H54 (cell line): Measurements from ENCODE around the gene PRDX5.

Experiments
- DNase-seq: peaks from one replicate; pipeline ENCODE4 v3.0.0; 2011; ENCODE audit warnings: low spot score, mixed read lengths; ENCODE audit not compliant: insufficient read length
- FAIRE-seq: peaks from 3 replicates; lab custom pipeline; 2011; peaks lifted over from hg19 to GRCh38; lab: Jason Lieb, UNC
- POLR2A ChIP-seq: IDR thresholded peaks from 2 replicates; pipeline ENCODE4 v1.6.1; 2011; ENCODE audit warnings: low read depth, mild to moderate bottlenecking, low read length

Gene PRDX5

DNA sequence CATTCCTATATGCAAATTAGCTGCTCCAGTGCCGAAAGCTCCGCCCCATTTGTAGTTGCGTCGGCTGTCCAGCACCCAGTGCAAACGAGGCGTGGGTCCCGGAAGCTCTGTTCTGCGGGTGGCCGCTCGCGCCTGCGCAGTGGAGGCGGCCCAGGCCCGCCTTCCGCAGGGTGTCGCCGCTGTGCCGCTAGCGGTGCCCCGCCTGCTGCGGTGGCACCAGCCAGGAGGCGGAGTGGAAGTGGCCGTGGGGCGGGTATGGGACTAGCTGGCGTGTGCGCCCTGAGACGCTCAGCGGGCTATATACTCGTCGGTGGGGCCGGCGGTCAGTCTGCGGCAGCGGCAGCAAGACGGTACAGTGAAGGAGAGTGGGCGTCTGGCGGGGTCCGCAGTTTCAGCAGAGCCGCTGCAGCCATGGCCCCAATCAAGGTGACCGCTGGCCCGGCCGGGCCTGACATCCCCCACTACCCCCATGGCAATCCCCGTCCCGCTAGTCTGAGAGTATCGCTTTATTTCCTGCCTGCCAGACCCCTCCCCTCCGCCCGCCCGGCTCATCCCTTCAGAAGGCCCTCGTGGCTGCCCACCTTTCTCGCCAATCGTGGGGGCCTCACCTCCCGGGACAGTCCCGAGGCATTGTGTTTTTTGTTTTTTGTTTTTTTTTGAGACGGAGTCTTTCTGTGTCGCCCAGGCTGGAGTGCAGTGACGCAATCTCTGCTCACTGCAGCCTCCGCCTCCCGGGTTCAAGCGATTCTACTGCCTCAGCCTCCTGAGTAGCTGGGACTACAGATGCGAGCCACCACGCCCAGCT, at the start of gene PRDX5:
Gene PRDX5, plus strand, starts transcription at position 161 of the 805 bp plus-strand sequence. Its CDS starts 95 bp downstream, at position 256.
- peak; percentile 88 for TF ChIP-seq POLR2A
- DNase-seq (peak; percentile 86), FAIRE-seq (no peak)

DNA sequence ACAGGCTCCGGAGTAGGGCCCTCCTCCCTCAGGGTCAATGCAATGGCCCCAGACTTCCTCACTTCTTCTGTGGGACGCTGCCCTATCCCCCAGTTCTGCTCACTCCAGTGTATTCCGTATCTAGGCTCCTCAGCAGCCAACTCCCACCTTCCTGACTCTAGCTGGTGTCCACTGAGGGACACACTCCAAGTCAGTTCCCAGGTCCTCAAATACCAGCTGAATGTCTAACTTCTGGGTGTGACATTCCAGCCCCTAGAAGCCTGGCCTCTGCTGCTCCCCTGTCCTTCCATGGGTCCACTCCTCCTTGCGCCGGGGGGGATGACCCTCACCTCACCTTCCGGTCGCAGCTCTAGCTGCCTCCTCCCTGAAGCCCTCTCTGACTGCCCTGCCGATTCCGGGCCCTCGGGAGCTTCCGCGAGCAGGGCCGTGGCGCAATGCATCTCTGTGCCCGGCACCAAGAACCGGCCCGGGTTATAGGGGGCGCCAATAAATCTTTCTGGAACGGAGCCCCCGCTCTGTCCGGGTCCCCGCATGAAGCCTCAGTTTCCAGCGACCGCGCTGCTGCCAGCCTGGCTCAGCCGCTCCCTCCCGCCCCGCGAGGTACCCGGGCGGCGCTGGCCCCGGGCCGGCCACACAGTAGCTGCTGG, 48.9 kb upstream of the PRDX5 start:
- DNase-seq (no peak), FAIRE-seq (no peak)
- peak; percentile 30 for TF ChIP-seq POLR2A

DNA sequence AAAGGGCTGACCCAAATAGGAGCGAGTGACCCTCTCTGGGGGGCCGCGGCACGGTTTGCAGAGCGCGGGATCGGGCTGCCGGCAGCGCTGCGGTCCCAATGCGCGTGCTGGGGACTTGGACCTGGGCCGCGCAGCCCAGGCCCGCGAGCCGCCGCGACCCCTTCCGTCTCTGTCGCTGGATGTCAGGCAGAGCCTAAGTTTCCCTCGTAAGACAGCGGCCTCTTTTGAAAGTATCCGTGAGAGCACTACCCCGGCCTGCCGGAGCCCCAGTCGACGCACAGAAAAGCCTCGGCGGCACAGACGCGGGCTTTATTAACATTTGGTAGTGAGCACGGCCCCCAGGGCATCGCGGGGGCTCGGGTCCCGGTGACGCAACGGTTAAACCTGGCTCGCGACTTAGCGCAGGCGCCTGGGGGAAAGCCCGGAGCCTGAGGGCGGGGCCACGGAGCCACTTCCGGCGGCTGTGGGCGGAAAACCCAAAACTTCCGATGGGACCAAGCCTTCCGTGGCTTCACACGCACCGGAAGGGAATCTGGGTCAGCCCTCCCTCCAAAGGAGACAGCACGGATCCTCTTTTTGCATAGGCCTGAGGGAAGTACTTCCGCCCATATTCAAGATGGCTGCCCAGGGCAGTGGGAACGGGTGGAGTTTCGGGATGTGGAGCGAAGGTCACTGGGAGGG, 48.2 kb upstream of the PRDX5 start:
- DNase-seq (peak; percentile 84), FAIRE-seq (no peak)
- 0 out of 2 replicates have a peak, but pooled peaks have one; percentile 27 for TF ChIP-seq POLR2A

DNA sequence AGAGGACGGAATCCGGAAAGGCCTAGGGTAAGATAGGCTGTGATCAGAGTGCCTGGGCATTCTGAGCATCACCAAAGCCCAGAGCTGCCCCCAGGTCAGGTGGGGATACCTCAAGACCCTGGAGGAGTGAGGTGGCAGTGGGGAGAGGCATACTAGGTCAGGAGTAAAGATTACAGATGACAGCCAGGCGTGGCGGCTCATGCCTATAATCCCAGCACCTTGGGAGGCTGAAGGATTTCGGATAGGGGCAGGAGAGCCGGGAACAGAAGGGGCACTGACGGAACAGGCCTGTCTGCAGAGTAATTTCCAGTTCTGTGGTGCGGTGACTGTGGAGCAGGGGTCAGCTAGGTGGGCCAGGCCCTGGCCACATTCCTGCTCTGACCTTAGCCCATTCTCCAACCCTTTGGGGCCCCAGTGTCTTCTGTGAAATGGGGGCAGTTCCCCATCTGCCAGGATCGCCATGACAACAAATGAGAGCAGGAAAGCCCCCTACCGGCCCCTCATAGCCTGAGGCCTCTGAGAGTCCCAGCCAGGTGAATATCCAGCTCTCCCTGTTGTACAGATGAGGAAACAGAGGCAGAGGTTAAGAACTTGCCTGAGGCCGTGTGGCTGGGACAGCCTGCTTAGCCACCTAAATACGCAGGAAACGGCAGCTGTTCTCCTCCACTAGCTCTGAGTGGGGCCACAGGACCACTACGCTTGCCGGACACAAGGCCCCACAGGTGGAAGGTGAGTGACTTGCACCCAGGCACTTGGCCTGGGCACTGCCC, 42.7 kb upstream of the PRDX5 start:
- no peak for FAIRE-seq
- no peak for DNase-seq
- no peak for TF ChIP-seq POLR2A

- DNase-seq (no peak), FAIRE-seq (no peak)
- no peak for TF ChIP-seq POLR2A
These were observed 42.1 kb upstream of the PRDX5 start for GRCh38 chr11:64275841-64276240.

- FAIRE-seq (peak; percentile 41), DNase-seq (peak; percentile 91)
- TF ChIP-seq POLR2A, result peak; percentile 28; the same call in 1 of the 2 replicates
These were observed 41.1 kb upstream of the PRDX5 start for GRCh38 chr11:64276653-64277431.

GRCh38 chr11:64278576-64279190, 39.2 kb upstream of the PRDX5 start:
- FAIRE-seq (no peak), DNase-seq (no peak)
- TF ChIP-seq POLR2A, result no peak

- DNase-seq (no peak), FAIRE-seq (no peak)
- no peak for TF ChIP-seq POLR2A
These were observed 35.8 kb upstream of the PRDX5 start for GRCh38 chr11:64281957-64282770.

GRCh38 chr11:64283092-64283491, 34.8 kb upstream of the PRDX5 start:
- DNase-seq, result no peak
- no peak for FAIRE-seq
- TF ChIP-seq POLR2A, result no peak

DNA sequence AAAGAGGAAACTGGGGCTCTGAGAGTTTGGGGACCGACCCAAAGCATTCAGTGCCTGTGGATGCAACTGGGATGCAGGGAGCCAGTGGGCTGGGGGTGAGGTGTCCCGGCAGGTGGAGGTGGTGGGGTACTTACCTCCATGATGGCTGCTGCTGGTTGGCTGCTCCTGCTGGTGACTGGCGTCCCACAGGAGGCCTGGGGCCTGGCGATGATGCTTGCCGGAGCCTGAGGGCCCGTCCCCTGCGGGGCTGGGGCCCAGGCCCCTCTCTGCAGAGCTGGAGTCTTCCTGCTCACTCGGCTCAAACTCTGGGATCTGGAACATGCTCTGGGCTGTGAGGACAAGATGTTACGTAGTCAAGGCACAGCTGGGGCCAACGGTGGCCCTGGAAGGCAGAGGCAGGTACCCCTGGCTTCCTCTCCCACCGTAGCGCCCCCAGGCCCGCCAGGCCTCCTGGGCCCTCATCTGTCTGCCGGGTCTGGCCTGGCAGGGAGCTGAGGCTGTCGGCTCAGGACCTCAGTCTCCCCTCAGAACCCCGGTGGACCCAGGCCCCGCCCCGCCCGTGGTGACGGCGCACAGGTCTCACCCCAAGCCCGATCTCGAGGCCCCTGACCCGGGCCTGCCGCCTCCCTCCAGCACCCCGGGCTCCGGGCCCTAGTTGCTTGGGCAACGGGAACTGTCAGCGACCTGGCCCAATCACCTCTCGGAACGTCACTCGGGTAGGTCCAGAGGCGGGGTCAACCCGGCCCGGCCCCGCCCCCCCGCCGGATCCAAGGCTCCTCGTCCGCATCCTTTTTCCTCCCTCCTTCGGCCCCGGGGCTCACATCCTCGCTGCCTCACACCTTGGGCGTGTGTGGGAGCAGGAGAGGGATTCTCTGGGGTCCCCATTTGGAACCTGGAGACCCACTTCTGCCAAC, 33.6 kb upstream of the PRDX5 start, which contains the start of gene BAD:
Gene BAD, minus strand, starts transcription at position 618 of the 914 bp plus-strand sequence. Its CDS starts 297 bp downstream, at position 321.
- FAIRE-seq (no peak), DNase-seq (peak; percentile 98)
- peak; percentile 51; the same call in 1 of the 2 replicates for TF ChIP-seq POLR2A
